Activated CD8-positive, alpha-beta T cell treated with anti-CD3 and anti-CD28 coated beads for 36 hours (primary cell): Measurements from ENCODE around the gene THOC2. TPM values are rescaled to one million over a fixed set of nuclear protein-coding genes. Genes with fewer than 3 reads are reported as not detected.

Experiments used
- ATAC-seq: fragments of 200-7000 bp; cut with Tn5 transposase; one replicate; pipeline ENCODE4 v1.10.0; 2021; ENCODE audit warnings: mild to moderate bottlenecking, moderate library complexity
- CTCF ChIA-PET: fragments of 350-600 bp; sonication (Branson Sonifier 250); formaldehyde crosslinking; loops from one replicate; lab custom pipeline; 2021; ENCODE audit warnings: antibody characterized with exemption; lab: Charles Lee
- POLR2A ChIA-PET: fragments of 350-600 bp; sonication (Branson Sonifier 250); formaldehyde crosslinking; loops from one replicate; lab custom pipeline; 2021; ENCODE audit warnings: antibody characterized with exemption; lab: Charles Lee
- DNase-seq: peaks from one replicate; pipeline ENCODE4 v3.0.0-alpha.2; 2020
- H3K27ac Mint-ChIP-seq: one replicate; pipeline ENCODE4 v1.8.0; 2021; ENCODE audit warnings: mild to moderate bottlenecking, mixed read lengths
- H3K27me3 Mint-ChIP-seq: one replicate; pipeline ENCODE4 v1.8.0; 2021; ENCODE audit warnings: mixed read lengths
- H3K36me3 Mint-ChIP-seq: one replicate; pipeline ENCODE4 v1.8.0; 2021; ENCODE audit warnings: low read depth, mixed read lengths
- H3K4me1 Mint-ChIP-seq: one replicate; pipeline ENCODE4 v1.8.0; 2021; ENCODE audit warnings: low read depth, mixed read lengths
- H3K4me3 Mint-ChIP-seq: one replicate; pipeline ENCODE4 v1.8.0; 2021; ENCODE audit warnings: mild to moderate bottlenecking, moderate library complexity, mixed read lengths
- H3K9me3 Mint-ChIP-seq: one replicate; pipeline ENCODE4 v1.8.0; 2021; ENCODE audit warnings: mixed read lengths
- CTCF ChIP-seq: fragments of 200-600 bp; IDR thresholded peaks from one replicate; pipeline ENCODE4 v1.8.0; 2022; ENCODE audit warnings: antibody characterized with exemption, mild to moderate bottlenecking
- intact Hi-C: fragments of 100-400 bp; cut with micrococcal nuclease; formaldehyde crosslinking; loops from one replicate; pipeline ENCODE4 v1.10.0; 2022
- total RNA-seq, 2 experiments: library from RNA; stranded (reverse); gene quantifications; one replicate each; pipeline ENCODE4 v1.2.3, GENCODE V29; 2021

Gene THOC2
- total RNA-seq, 2 experiments from 2014 or later = 72.3 to 83.6 TPM

- Mint-ChIP-seq H3K4me1 (no peaks in the 10 kb centered on the region), H3K27me3 (peaks cover 3% of the 10 kb centered on the region), H3K36me3 (no peaks in the 10 kb centered on the region), H3K4me3 (no peak overlapping the region), H3K27ac (no peak overlapping the region), H3K9me3 (peaks cover 5% of the 10 kb centered on the region)
- no peak for ATAC-seq
- no peak for DNase-seq
- intact Hi-C loops = no loop called here
- TF ChIP-seq CTCF = no peak
- ChIA-PET CTCF (no interaction called here), POLR2A (interaction anchor here (0.6 kb wide), 1 partner anchor 8 kb away, joined by 3 read pairs; no protein-coding TSS in a partner anchor)
Measured at GRCh38 chrX:123570011-123570590, 162.8 kb downstream of the THOC2 start.

DNA sequence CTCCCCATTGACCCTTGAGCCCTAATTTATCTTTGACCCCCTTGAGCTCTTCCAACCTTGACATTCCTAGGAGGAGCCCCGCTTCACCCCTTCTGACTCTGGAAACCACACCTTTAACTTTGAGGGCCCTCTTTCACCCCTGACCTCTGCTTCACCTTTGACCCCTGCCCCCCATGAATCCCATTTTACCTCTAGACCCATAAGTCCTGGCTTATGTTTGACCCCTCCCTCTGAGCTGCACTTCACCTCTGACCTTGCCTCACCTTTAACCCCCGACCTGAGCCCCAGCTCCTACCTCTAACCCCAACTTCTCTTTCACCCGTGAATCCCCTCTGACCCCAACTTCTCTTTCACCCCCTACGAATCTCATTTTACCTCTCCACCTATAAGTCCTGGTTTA lies 169.7 kb downstream of the THOC2 start:
- Mint-ChIP-seq H3K27ac (no peak overlapping the region), H3K27me3 (no peaks in the 10 kb centered on the region), H3K4me1 (no peaks in the 10 kb centered on the region), H3K36me3 (no peaks in the 10 kb centered on the region), H3K9me3 (no peaks in the 10 kb centered on the region), H3K4me3 (no peak overlapping the region)
- DNase-seq (no peak), ATAC-seq (no peak)
- ChIA-PET CTCF (no interaction called here), POLR2A (no interaction called here)
- intact Hi-C loops = no loop called here
- no peak for TF ChIP-seq CTCF

- ATAC-seq (no peak), DNase-seq (no peak)
- POLR2A ChIA-PET = interaction anchor here (0.6 kb wide), 1 partner anchor 8 kb away, joined by 3 read pairs; no protein-coding TSS in a partner anchor
- H3K9me3 Mint-ChIP-seq = no peaks in the 10 kb centered on the region
- TF ChIP-seq CTCF = no peak
- H3K36me3 Mint-ChIP-seq = no peaks in the 10 kb centered on the region
- no peaks in the 10 kb centered on the region for H3K27me3 Mint-ChIP-seq
- CTCF ChIA-PET = no interaction called here
- no peak overlapping the region for H3K4me3 Mint-ChIP-seq
- H3K27ac Mint-ChIP-seq = no peak overlapping the region
- H3K4me1 Mint-ChIP-seq = no peaks in the 10 kb centered on the region
- intact Hi-C loops = no loop called here
Measured at GRCh38 chrX:123562342-123563146, 170.3 kb downstream of the THOC2 start.

DNA sequence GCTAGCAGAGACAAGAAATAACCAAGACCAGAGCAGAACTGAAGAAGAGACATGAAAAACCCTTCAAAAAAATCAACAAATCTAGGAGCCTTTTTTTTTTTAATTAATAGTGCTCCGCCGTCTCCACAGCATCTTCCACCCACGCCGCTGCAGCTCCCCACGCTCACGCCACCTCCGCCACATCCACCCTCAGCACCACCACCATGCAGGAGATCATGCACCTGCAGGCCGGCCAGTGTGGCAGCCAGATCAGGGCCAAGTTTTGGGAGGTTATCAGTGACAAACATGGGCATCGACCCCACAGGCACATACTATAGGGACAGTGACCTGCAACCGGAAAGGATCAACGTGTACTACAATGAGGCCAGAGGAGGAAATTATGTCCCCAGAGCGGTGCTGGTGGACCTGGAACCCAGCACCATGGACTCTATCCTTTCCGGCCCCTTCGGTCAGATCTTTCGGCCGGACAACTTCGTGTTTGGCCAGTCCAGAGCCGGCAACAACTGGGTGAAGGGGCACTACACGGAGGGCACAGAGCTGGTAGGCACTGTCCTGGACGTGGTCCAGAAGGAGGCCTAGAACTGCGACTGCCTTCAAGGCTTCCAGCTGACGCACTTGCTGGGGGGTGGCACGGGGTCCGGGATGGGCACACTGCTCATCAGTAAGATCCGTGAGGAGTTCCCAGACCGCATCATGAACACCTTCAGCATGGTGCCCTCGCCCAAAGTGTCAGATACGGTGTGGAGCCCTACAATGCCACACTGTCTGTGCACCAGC lies 171.2 kb downstream of the THOC2 start:
- DNase-seq = no peak
- H3K9me3 Mint-ChIP-seq = no peaks in the 10 kb centered on the region
- no peak overlapping the region for H3K4me3 Mint-ChIP-seq
- intact Hi-C loops = no loop called here
- no peaks in the 10 kb centered on the region for H3K27me3 Mint-ChIP-seq
- H3K27ac Mint-ChIP-seq = no peak overlapping the region
- CTCF ChIA-PET = no interaction called here
- TF ChIP-seq CTCF = no peak
- POLR2A ChIA-PET = interaction anchor here (0.6 kb wide), 1 partner anchor 9 kb away, joined by 3 read pairs; no protein-coding TSS in a partner anchor
- no peak for ATAC-seq
- H3K36me3 Mint-ChIP-seq = no peaks in the 10 kb centered on the region
- H3K4me1 Mint-ChIP-seq = no peaks in the 10 kb centered on the region
